HG02759 (cell line): ENCODE results near the gene SLC8A1.

Experiments
- ATAC-seq: cut with Tn5 transposase; IDR thresholded peaks from one replicate; pipeline ENCODE4 v1.9.1; 2021; ENCODE audit warnings: mild to moderate bottlenecking, moderate library complexity; ENCODE audit not compliant: unreplicated experiment

SLC8A1 gene

DNA sequence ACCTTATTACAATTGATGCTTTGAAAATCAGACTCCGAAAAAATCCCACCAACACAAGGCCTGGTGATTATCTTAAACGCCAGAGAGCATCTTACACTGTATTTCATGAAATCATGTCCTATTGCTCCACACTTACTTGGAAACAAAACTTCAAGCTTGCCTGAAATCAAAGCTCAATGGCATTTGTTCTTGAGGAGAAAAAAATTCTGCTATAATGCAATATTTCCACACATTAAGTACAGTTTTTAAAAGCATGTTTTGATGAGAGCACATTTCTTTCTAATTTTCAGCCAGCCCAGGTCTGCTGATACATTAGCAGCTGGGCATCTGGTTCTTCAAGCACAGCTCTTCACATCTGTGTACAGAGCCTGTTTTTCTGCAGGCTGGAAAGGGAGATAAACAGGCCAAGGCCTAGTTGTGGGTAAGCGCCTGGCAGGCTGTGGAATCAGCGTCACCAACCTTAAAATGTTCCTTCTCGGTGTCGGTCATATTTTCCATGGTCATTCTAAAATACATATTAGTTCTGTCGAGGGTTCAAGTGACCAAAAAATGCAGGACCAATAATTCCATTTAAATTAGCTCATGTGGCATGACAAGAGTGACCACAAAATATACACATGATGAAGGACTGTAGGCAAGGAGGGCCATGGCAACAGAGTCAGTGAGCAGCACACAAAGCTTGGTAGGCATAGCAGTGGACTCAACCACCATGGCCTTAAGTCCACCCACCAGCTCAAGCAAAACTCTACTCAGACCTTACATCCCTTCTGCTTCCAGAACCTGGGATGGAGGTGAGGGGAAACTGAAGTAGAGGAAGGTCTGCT lies 20.9 kb downstream of the SLC8A1 start:
- no peak for ATAC-seq

DNA sequence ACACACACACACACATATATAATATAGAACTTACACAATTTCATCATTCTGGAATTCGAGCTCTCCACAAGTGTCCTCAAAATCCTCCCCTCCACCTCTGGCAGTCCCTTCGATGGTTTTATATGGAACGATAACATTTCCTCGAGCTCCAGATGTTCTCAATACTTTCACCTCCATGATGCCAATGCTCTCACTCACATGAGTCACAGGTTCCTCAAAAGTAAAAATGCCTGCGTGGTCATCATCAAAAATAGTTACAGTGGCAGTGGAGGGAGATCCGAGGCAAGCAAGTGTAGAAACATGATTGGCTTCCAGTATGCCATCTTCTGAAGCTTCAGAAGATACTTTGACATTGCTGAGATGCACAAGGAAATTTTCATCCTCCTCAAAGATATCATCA lies 23.5 kb downstream of the SLC8A1 start:
- no peak for ATAC-seq

DNA sequence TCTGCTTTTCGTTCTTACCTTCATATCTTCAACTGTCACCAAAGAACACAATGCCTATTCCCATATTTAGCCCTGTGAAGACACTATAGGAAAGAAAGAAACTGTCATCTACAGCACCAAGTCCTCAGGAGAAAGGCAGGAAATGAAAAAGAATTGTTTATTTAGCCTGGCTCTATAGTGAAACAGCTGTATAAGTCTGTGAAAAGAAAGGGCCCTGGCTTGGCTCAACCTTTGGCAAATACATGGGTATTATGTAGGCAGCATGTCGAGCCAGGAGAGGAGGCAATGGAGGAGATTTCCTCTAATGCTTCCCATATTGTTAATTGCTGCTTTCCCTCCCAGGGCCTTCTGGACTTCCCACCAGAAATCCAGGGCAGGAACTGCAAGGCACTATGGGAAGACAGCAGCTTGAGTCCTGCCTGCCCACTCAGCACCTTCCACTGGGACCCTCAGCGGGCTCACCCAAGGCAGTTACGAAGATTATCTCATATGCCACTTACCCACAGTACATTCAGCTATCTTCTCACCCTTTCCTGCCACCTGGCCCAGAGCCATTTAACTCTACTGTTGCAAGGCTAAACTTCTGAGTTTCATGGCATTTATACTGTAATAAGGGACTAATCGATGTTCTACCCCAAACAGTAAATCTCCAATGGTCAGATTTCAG lies 30.1 kb downstream of the SLC8A1 start:
- ATAC-seq: no peak

DNA sequence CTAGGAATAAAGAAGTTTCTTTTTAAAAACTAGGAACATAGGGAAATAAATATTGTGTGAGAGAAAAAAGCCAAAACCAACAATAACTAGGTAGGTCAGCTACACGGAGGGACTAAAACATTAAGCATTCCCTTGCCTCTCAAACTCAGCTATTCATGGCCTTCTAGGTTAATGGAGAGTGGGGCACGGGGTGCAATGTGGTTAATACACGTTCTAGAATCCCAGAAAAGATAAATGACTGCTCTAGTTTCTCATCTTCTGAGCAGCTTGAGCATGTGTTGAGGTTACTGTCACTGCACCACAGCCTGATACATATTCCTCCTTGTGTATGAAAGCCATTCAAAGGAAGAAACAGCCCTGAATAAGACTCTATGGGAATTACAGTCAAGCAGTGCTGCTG lies 31.4 kb downstream of the SLC8A1 start:
- ATAC-seq: no peak

DNA sequence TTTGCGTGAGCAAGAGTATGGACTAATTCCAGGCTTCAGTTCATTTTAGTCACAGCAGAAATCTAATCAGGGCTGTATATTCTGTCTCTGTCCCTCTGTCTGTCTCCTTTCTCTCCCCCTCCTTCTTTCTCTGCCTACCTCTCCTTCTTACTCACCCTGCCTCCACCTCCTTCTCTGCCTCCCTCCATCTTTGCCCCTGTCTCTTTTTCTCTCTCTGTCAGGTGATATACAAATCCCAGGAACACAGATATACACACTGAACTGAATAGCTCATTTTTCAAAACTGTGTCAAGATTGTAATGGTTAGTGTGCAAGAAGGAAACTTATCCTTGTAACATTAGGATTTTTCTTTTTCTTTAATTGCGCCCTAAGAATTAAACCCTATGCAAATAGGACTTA lies 32.5 kb downstream of the SLC8A1 start:
- no peak for ATAC-seq

DNA sequence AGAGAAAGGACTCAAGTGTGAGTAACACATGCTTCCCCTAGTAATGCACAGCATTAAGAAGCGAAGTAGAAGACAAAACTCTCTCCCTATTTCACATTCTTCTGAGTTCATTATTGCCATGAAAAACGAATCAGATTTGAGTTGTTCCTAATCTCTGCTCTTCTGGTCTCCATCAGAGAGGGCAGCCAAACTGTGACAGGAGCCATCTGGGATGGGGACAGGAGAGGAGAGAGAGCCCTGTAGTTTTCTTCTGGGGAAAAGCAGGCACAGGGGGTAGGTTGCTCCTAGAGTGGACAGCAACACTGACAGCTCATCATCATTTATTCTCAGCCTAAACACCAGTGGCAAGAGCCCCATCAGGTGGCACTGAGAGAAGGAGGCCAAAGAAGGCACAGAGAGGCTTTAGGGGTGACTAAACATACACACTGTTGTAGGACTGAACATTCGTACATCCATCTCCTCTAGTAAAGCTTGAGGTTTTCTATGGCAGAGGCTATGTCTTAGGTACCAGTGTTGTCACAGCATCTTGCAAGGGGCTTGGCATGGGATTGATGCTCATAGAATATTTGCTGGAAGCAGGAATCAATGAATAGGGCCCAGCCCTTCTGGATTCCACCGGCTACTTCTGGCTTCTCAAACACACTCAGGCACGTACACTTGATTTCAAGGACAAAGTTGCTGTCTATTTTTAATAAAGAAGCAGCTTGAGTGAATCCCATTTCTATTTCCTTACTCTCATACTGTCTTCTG lies 33.1 kb downstream of the SLC8A1 start:
- no peak for ATAC-seq

DNA sequence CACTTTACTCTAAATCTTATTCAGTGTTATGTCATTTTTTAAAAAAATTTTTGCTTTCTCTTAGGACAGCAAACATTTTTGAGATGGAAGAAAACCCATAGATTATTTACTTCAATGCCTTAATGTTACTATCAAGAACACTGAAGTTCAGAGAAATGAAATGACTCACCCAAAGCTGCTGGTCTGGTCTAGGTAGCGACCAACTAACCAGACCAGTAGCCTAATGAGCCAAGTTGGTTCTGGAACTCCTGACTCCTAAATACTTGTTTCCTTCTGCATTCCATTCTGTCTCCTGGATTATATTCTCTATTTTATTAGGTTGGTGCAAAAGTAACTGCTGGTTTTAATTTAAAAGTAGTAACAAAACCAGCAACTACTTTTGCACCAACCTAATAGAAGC lies 35.4 kb downstream of the SLC8A1 start:
- ATAC-seq: no peak

DNA sequence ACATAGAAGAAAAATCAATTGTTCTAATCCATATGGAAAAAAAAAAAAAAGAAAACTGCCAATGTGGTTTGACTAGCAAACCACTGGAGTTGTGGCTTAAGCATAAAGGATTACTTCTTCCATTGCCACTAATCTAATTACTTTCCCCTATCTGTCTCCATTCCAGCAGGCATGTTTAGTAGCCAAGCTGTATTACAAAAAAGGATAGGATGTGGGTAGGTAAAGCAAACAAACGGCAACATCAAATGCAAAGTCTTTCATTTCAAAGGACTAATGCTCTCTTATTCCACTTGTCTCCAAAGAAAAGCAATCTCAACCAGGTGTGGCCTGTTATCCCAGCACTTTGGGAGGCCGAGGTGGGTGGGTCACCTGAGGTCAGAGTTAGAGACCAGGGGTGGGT lies 36.5 kb downstream of the SLC8A1 start:
- ATAC-seq: no peak

DNA sequence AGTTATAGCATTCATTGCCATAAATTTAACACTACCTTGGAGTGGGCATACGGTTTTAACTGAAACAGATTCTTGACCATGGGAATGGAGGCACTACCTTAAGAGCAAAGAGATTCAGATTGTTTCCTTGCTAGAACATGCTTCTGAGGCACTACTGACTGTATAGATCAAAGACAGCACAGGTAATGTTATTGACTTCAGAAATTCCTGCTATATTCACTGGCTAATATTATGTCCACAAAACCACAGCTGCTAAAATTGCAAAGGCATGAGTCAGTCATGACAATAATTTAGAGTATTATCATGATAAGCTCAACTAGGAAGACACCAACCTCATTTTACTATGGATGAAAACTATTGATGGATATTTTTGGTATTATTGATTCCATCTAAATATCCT lies 39.4 kb downstream of the SLC8A1 start:
- ATAC-seq: no peak

DNA sequence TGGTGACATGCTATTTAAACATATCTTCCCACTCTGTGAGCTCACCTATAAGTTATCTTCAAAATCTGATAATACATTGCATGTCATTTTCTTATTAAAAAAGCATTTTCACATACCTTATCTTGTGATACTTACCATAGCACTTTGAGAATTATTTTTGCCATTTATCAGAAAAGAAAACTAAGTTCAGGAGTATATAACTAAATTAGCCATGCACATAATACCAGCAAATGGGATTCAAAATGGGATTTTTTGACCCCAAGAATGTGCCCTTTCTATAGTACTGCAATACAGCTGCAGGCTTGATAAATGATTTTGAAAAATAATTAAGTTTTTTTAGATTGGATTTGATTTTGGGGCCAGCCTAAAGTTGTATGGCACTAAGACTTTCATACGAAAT lies 41.2 kb downstream of the SLC8A1 start:
- ATAC-seq: no peak

DNA sequence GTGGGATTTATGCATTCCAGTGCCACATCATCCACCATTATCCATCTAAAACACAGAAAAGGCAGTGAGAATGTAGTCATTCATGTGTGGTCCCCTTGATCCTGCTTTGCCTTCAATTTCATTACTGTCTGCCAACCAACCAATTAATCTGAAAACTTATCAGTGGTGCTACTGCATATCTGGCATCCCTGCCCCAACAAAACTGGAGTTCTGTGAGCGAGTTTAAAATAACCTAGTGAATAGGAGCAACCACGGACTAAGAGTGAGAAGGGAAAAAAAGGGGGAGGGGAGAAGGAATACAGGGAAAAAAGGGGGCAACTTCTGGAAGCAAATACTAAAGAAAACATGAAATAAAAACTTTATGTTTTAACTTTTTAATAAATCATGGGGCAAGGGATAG lies 42.2 kb downstream of the SLC8A1 start:
- ATAC-seq: no peak

DNA sequence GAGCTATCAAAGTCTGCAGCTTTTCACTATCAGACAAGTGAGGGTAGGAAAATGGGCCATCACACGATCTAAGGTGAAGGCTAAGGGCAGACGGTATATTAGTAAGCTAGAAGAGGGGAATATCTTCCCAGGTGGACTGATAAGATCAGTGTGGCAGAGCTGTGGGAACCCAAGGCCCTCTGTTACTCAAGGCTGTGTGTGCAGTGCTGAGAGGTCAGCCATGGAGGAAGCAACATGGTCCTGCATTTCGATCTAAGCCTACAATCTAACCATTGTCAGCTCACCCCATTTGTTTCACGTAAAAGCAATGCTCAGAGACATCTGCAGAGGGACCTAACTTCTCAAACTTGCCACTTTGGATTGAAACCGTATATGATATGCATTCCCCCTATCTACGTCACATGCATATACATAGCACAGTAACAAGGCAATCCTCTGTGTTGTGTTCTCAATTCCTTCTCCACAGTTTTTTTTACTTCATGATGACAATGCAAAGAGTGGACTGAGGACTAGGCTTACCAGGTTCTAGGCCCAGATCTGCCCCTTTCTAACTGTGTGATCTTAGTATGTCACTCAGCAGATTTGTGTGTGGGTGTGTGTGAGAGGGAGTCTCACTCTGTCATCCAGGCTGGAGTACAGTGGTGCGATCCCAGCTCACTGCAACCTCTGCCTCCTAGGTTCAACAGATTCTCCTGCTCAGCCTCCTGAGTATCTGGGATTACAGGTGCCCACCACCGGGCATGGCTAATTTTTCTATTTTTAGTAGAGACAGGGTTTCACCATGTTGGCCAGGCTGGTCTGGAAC lies 45.2 kb downstream of the SLC8A1 start:
- no peak for ATAC-seq

DNA sequence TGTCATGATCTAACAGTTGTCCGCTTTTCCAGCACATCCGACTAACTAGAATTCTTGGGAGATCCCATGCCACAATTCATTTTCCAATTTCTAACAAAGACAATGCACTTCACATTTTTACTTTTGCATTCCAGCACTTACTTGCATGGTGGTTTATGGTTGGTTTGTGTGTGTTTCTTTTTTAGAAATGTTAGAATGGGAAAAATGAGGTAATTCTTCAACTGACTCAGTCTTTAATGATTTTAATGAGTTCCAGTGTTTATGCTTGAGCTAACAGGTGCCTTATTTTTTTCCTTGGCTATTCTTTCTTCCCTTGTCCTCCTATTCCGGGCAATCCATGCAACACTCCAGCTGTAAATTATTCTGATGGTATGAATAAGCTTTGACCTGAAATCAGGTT lies 46.4 kb downstream of the SLC8A1 start:
- ATAC-seq: no peak

DNA sequence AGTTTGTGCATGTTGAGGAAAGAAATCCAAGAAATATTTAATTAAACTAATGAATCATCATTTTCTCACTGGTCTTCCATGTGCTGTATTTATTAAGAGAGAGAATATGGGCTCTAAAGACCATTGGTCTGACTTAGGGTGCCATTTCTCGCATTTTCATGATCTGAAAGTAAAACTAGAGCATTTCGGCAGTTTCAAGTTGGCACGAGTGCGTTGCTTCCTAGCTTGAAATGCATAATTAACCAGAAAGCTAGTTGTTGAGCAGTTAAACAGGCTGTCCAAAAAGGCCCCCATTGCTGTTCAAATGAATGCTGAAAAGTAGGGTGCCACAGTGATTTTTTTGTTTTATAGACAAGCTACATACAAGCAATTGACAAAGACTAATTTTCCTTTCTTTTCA lies 47.4 kb downstream of the SLC8A1 start:
- ATAC-seq: no peak

DNA sequence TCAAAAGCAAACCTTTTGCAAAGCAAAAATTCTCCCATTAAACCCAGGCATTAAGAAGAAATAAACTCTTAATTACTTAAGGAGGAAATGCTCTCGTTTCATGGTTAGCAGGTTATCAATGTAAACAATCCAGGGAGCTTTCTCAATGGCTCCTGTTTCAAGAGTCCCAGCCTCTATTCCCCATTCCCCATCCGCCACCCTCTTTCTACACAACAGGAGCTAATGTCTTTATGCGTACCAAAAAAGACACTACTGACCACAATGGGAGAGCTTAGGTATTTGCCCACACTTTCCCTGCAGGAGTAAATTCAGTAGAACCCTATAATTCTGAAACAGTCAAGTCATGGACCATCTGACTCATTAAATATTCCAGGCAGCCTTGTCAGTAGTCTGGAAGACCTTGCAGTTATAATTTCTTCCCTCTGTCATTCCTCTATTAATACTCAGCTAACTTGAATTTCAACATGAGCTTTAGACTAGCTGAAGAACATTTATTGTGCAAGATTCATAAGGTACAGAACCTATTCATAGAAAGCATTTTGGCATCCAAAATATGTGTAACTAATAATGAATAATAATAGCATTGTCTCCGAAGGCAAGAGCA lies 48.6 kb downstream of the SLC8A1 start:
- ATAC-seq: no peak

DNA sequence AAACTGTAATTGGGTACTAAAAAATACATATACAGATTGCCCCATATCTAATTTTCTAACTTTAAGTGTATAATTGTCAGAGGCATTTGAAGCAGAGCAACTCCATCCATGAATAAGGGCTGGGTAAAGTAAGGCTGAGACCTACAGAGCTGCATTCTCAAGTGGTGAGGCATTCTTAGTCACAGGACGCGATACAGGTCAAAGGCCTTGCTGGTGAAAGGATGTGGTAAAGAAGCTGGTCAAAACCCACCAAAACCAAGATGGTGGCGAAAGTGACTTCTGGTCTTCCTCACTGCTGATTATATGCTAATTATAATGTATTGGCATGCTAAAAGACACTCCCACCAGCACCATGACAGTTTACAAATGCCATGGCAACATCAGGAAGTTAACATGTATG lies 50.0 kb downstream of the SLC8A1 start:
- ATAC-seq: no peak

DNA sequence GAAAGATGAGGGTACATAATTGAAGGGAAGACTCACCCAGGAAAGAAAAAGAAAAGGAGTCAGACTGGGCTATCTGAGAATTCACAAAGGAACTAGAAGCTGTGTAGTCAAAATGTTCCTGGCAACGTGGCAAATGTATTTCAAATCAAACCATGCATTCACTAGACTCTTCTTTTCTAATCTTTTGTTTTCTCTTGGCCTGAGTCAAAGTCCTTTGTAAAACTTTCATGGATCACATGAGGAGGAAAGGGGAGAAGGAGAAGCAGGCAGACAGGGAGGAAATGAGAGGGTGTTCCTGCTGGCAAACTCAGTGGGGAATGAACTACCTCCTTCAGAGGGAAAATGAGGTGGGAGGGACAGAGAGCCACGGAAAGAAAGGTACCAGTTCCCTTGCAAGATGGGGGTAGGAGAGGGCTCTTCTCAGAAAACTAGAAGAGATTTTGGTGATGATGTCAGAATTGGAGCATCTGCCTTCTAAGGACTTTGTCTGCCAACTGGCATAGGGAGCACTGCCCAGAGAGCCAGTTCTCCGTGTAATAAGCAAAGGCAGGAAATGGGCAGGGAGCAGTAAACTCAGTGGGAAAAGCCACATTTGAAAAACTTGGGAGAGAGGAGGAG lies 51.4 kb downstream of the SLC8A1 start:
- no peak for ATAC-seq

DNA sequence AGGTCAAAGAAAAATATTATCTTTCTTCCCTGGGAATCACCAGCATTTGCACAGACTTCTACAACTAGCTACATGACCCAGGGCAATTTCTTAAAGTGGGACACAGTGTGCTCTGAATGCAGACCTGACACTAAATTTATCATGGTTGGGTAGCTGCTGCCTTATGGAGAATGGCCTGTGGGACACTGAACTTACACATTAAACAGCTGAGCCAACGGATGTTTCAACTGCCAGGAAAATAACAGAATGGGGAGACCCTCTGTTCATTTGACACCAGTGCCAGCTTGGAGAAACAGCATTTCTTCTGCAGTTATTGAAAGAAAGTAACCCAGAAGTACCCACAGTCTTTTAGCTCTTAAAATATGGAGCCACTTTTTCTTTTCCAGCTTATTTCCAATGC lies 54.1 kb downstream of the SLC8A1 start:
- no peak for ATAC-seq

DNA sequence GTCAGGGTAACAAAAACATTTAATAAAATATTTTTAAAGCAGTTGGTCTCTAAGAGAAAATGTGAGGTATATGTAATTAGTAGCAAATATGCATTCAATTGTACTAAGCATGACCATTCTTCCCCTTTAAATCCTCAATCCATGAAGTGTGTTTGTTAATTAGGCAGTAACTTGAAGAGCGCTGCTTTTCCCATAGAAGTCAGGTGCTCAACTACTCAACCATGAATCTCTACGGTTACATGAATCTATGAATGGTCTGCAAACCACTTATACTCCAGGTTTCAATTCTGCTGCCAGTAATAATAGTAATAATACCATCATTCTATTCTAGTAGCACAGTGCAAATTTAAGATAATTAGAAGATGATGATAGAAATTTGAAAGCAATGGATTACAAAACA lies 55.8 kb downstream of the SLC8A1 start:
- ATAC-seq: no peak
